Measurements from ENCODE around the gene ATP2A3.

ATP2A3 gene

GRCh38 chr17:3963237-3964201, 718 bp downstream of the ATP2A3 start:
- TF ChIP-seq, protein P1, sequence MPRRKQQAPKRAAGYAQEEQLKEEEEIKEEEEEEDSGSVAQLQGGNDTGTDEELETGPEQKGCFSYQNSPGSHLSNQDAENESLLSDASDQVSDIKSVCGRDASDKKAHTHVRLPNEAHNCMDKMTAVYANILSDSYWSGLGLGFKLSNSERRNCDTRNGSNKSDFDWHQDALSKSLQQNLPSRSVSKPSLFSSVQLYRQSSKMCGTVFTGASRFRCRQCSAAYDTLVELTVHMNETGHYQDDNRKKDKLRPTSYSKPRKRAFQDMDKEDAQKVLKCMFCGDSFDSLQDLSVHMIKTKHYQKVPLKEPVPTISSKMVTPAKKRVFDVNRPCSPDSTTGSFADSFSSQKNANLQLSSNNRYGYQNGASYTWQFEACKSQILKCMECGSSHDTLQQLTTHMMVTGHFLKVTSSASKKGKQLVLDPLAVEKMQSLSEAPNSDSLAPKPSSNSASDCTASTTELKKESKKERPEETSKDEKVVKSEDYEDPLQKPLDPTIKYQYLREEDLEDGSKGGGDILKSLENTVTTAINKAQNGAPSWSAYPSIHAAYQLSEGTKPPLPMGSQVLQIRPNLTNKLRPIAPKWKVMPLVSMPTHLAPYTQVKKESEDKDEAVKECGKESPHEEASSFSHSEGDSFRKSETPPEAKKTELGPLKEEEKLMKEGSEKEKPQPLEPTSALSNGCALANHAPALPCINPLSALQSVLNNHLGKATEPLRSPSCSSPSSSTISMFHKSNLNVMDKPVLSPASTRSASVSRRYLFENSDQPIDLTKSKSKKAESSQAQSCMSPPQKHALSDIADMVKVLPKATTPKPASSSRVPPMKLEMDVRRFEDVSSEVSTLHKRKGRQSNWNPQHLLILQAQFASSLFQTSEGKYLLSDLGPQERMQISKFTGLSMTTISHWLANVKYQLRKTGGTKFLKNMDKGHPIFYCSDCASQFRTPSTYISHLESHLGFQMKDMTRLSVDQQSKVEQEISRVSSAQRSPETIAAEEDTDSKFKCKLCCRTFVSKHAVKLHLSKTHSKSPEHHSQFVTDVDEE (CRISPR knock-in tag; IDR thresholded peaks at IDR 0.05), result no peak
- TF ChIP-seq BACH2 (CRISPR knock-in tag; IDR thresholded peaks at IDR 0.05; ENCODE audit: borderline replicate concordance) (no peak), ZNF70 (CRISPR knock-in tag; IDR thresholded peaks at IDR 0.05) (no peak), CREB5 (CRISPR knock-in tag; IDR thresholded peaks at IDR 0.05; ENCODE audit: low read depth) (no peak), ZC3H10 (CRISPR knock-in tag; IDR thresholded peaks at IDR 0.05) (no peak), ISL1 (CRISPR knock-in tag; IDR thresholded peaks at IDR 0.05) (no peak), PPARA (CRISPR knock-in tag; IDR thresholded peaks at IDR 0.05; ENCODE audit: borderline replicate concordance) (no peak)
- ATAC-seq, result no peak

DNA sequence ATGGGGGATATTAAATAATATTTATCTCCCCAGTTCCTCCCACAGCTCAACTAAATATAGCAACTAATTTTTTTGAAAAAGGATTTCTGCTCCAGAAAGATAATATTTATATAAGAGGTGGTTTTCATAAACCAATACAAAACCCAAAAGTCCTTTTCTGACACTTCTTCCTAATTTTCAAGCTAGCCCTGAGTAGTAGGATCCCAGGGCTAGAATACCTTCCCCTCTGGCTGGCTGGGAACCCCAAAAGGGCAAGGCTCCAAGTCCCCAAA, 1.3 kb downstream of the ATP2A3 start:
- TF ChIP-seq ZFP30 (CRISPR knock-in tag; IDR thresholded peaks at IDR 0.05), result no peak
- TF ChIP-seq, protein P2, sequence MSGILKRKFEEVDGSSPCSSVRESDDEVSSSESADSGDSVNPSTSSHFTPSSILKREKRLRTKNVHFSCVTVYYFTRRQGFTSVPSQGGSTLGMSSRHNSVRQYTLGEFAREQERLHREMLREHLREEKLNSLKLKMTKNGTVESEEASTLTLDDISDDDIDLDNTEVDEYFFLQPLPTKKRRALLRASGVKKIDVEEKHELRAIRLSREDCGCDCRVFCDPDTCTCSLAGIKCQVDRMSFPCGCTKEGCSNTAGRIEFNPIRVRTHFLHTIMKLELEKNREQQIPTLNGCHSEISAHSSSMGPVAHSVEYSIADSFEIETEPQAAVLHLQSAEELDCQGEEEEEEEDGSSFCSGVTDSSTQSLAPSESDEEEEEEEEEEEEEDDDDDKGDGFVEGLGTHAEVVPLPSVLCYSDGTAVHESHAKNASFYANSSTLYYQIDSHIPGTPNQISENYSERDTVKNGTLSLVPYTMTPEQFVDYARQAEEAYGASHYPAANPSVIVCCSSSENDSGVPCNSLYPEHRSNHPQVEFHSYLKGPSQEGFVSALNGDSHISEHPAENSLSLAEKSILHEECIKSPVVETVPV (CRISPR knock-in tag; IDR thresholded peaks at IDR 0.05), result no peak
- no peak for TF ChIP-seq ZC3H10 (CRISPR knock-in tag; IDR thresholded peaks at IDR 0.05)
- no peak for TF ChIP-seq OSR1 (CRISPR knock-in tag; IDR thresholded peaks at IDR 0.05)
- no peak for ATAC-seq

GRCh38 chr17:3962217-3962964, 1.8 kb downstream of the ATP2A3 start:
- TF ChIP-seq CSDC2 (CRISPR knock-in tag; IDR thresholded peaks at IDR 0.05), result no peak
- TF ChIP-seq CREB5 (CRISPR knock-in tag; IDR thresholded peaks at IDR 0.05; ENCODE audit: low read depth), result no peak
- no peak for TF ChIP-seq ISL1 (CRISPR knock-in tag; IDR thresholded peaks at IDR 0.05)
- no peak for TF ChIP-seq PPARA (CRISPR knock-in tag; IDR thresholded peaks at IDR 0.05; ENCODE audit: borderline replicate concordance)
- no peak for TF ChIP-seq ZFP3 (CRISPR knock-in tag; IDR thresholded peaks at IDR 0.05)
- TF ChIP-seq, protein P3, sequence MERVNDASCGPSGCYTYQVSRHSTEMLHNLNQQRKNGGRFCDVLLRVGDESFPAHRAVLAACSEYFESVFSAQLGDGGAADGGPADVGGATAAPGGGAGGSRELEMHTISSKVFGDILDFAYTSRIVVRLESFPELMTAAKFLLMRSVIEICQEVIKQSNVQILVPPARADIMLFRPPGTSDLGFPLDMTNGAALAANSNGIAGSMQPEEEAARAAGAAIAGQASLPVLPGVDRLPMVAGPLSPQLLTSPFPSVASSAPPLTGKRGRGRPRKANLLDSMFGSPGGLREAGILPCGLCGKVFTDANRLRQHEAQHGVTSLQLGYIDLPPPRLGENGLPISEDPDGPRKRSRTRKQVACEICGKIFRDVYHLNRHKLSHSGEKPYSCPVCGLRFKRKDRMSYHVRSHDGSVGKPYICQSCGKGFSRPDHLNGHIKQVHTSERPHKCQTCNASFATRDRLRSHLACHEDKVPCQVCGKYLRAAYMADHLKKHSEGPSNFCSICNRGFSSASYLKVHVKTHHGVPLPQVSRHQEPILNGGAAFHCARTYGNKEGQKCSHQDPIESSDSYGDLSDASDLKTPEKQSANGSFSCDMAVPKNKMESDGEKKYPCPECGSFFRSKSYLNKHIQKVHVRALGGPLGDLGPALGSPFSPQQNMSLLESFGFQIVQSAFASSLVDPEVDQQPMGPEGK (CRISPR knock-in tag; IDR thresholded peaks at IDR 0.05; ENCODE audit: borderline replicate concordance), result no peak
- no peak for ATAC-seq

DNA sequence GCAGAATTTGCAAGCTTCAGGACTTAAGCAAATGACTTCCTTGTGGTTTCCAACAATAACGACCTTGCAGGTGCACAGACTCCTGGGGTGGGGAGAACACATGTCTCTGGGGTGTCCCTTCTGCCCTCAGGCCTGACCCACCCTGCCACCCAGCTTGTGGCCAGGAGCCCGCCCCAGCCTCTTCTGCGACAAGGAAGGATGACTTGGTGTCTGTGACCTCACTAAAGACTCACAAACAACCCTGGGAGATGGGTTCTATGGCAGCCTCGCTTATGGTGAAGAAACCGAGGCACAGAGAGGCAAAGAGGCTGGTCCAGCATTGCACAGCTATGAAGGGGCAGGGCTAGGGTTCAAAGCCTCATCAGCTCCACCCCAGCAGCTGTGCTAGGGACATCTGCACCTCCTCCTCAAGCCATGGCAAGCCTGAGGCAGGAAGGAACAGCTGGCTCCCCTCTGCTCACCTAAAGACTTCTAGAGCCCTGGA, 2.6 kb downstream of the ATP2A3 start:
- ATAC-seq, result no peak
- TF ChIP-seq BACH2 (CRISPR knock-in tag; IDR thresholded peaks at IDR 0.05; ENCODE audit: borderline replicate concordance) (no peak), ZC3H10 (CRISPR knock-in tag; IDR thresholded peaks at IDR 0.05) (no peak), PPARA (CRISPR knock-in tag; IDR thresholded peaks at IDR 0.05; ENCODE audit: borderline replicate concordance) (no peak), OSR1 (CRISPR knock-in tag; IDR thresholded peaks at IDR 0.05) (no peak), ZFP30 (CRISPR knock-in tag; IDR thresholded peaks at IDR 0.05) (no peak), ZFP3 (CRISPR knock-in tag; IDR thresholded peaks at IDR 0.05) (no peak), ISL1 (CRISPR knock-in tag; IDR thresholded peaks at IDR 0.05) (no peak), ZNF70 (CRISPR knock-in tag; IDR thresholded peaks at IDR 0.05) (no peak), ESRRG (CRISPR knock-in tag; IDR thresholded peaks at IDR 0.05) (no peak), ARNTL (CRISPR knock-in tag; IDR thresholded peaks at IDR 0.05; ENCODE audit: borderline replicate concordance, low read depth) (no peak), TOX (CRISPR knock-in tag; IDR thresholded peaks at IDR 0.05; ENCODE audit: borderline replicate concordance) (no peak), GLIS3 (CRISPR knock-in tag; IDR thresholded peaks at IDR 0.05) (no peak), ZNF8 (CRISPR knock-in tag; IDR thresholded peaks at IDR 0.05) (no peak), CSDC2 (CRISPR knock-in tag; IDR thresholded peaks at IDR 0.05) (no peak)
- TF ChIP-seq, protein P3 (CRISPR knock-in tag; IDR thresholded peaks at IDR 0.05; ENCODE audit: borderline replicate concordance), result no peak
- TF ChIP-seq, protein P1 (CRISPR knock-in tag; IDR thresholded peaks at IDR 0.05), result no peak

Data from SK-N-SH treated with all-trans-retinoic acid at 6 μM for 48 hours (cell line).